OCI-LY7 (cell line): Measurements from ENCODE around the gene TCP11X2.

ENCODE experiments used
- EZH2phosphoT487 ChIP-seq: fragments of 200-600 bp; sonication (generic); IDR thresholded peaks from 2 replicates; pipeline ENCODE4 v1.6.1; 2018; ENCODE audit warnings: low read depth, borderline replicate concordance, mild to moderate bottlenecking, mixed run types, antibody characterized with exemption, low read length, moderate library complexity, mixed read lengths
- TF ChIP-seq, protein P1 (sequence below): fragments of 200-600 bp; sonication (generic); conservative IDR thresholded peaks from 2 replicates; pipeline ENCODE4 v1.5.1; 2014; ENCODE audit warnings: mild to moderate bottlenecking, antibody characterized with exemption, low read length, moderate library complexity, mixed read lengths

DNA sequence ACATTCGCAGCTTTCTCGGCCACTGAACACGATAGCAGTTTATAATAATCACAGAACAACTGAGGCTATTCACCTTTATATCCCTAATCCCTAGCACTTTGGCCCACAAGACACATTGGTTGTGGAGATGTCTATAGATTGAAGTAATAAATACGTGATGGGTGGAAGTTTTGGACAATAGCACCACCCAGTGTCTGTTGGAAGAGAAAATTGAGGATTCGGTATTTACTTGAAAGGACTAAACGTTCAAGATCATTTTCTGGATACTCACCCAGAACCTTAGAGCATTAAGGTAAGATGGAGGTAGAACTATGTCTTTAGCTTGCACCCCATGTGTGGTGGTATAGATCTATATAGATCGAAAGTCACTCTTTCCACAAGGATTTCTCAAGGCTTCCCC, 45.7 kb upstream of the TCP11X2 start:
- TF ChIP-seq, protein P1, sequence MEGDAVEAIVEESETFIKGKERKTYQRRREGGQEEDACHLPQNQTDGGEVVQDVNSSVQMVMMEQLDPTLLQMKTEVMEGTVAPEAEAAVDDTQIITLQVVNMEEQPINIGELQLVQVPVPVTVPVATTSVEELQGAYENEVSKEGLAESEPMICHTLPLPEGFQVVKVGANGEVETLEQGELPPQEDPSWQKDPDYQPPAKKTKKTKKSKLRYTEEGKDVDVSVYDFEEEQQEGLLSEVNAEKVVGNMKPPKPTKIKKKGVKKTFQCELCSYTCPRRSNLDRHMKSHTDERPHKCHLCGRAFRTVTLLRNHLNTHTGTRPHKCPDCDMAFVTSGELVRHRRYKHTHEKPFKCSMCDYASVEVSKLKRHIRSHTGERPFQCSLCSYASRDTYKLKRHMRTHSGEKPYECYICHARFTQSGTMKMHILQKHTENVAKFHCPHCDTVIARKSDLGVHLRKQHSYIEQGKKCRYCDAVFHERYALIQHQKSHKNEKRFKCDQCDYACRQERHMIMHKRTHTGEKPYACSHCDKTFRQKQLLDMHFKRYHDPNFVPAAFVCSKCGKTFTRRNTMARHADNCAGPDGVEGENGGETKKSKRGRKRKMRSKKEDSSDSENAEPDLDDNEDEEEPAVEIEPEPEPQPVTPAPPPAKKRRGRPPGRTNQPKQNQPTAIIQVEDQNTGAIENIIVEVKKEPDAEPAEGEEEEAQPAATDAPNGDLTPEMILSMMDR = peak; percentile 30; the same call in 1 of the 2 replicates
- TF ChIP-seq EZH2phosphoT487 = no peak
